Inflammatory macrophage treated with lipopolysaccharide for 1 hour (primary cell): ENCODE measurements around the gene HTR3E.
"Not testable (repeated sequence)": the region's sequence is repeated elsewhere in the genome, so short reads cannot be mapped to it uniquely, and the experiment has no call there.

ENCODE experiments used
- DNase-seq, 2 donors: peaks; one replicate each; pipeline ENCODE4 v3.0.0-alpha.2; 2020 to 2022

The HTR3E gene

GRCh38 chr3:184096811-184097383 is at the start of gene HTR3E:
Gene HTR3E (plus strand): TSS chr3:184097064. CDS start chr3:184097530, 466 bp downstream.
- DNase-seq: peak; percentile 1 to 6

GRCh38 chr3:184050217-184050847 is 46.5 kb upstream of the HTR3E start:
- DNase-seq: no peak

GRCh38 chr3:184052767-184053166 is 44.1 kb upstream of the HTR3E start, which contains the start of gene HTR3C:
Gene HTR3C (plus strand): TSS chr3:184053047. CDS start chr3:184053081, 34 bp downstream.
- DNase-seq: no peak

- DNase-seq: no peak
Measured at GRCh38 chr3:184058029-184058428, 38.8 kb upstream of the HTR3E start.

GRCh38 chr3:184059424-184059823 is 37.4 kb upstream of the HTR3E start:
- DNase-seq: no peak

- no peak for DNase-seq
Measured at GRCh38 chr3:184062637-184063036, 34.2 kb upstream of the HTR3E start.

GRCh38 chr3:184066211-184066610 is 30.7 kb upstream of the HTR3E start:
- DNase-seq: no peak

GRCh38 chr3:184067573-184068055 is 29.2 kb upstream of the HTR3E start:
- no peak for DNase-seq

GRCh38 chr3:184068344-184068743 is 28.5 kb upstream of the HTR3E start:
- no peak for DNase-seq

GRCh38 chr3:184071142-184071541 is 25.7 kb upstream of the HTR3E start:
- not testable (repeated sequence) for DNase-seq

- DNase-seq: no peak
Measured at GRCh38 chr3:184073621-184074020, 23.2 kb upstream of the HTR3E start.

- DNase-seq: no peak
Measured at GRCh38 chr3:184075901-184076300, 21.0 kb upstream of the HTR3E start.

- DNase-seq: no peak
Measured at GRCh38 chr3:184077881-184078280, 19.0 kb upstream of the HTR3E start.

- no peak for DNase-seq
Measured at GRCh38 chr3:184078851-184079250, 18.0 kb upstream of the HTR3E start.

- no peak for DNase-seq
Measured at GRCh38 chr3:184081116-184081830, 15.6 kb upstream of the HTR3E start.

- no peak for DNase-seq
Measured at GRCh38 chr3:184082034-184082433, 14.8 kb upstream of the HTR3E start.

- DNase-seq: no peak
Measured at GRCh38 chr3:184082465-184082864, 14.4 kb upstream of the HTR3E start.

GRCh38 chr3:184085389-184085852 is 11.4 kb upstream of the HTR3E start:
- peak; percentile 8 to 18 for DNase-seq

- no peak for DNase-seq
Measured at GRCh38 chr3:184092199-184092598, 4.7 kb upstream of the HTR3E start.

- DNase-seq: peak; percentile 3 to 27
Measured at GRCh38 chr3:184097556-184097955, 692 bp downstream of the HTR3E start.

GRCh38 chr3:184099806-184100686 is 3.2 kb downstream of the HTR3E start:
- no peak for DNase-seq

- DNase-seq: no peak
Measured at GRCh38 chr3:184110316-184110725, 13.5 kb downstream of the HTR3E start.

- DNase-seq: no peak
Measured at GRCh38 chr3:184116017-184116416, 19.2 kb downstream of the HTR3E start.
